ENCODE results near the gene FGR.

Gene FGR

GRCh38 chr1:27618341-27619082 is 16.5 kb downstream of the FGR start:
- no peaks in the 10 kb centered on the region for H3K9me3 ChIP-seq
- H3K4me1 ChIP-seq, result peaks cover 0 to 6% (median 0%) of the 10 kb centered on the region in 4 donors
- no peak for TF ChIP-seq CTCF (IDR thresholded peaks at IDR 0.05)
- DNase-seq, result no peak
- H3K27ac ChIP-seq, result no peak overlapping the region
- peaks cover 0 to 12% of the 10 kb centered on the region in 2 donors for H3K27me3 ChIP-seq
- H3K4me3 ChIP-seq, result no peak overlapping the region
- no peaks in the 10 kb centered on the region for H3K36me3 ChIP-seq
- intact Hi-C loops (cut with DNase I; ENCODE audit: low total_unique reads), result loop anchor here (5.0 kb wide), 1 partner anchor 1341 kb away; no protein-coding TSS in a partner anchor

GRCh38 chr1:27617420-27617819 is 17.6 kb downstream of the FGR start:
- Histone ChIP-seq H3K27me3 (peaks cover 0 to 19% of the 10 kb centered on the region in 2 donors), H3K9me3 (no peaks in the 10 kb centered on the region), H3K4me3 (no peak overlapping the region), H3K36me3 (no peaks in the 10 kb centered on the region), H3K4me1 (peaks cover 0 to 6% (median 0%) of the 10 kb centered on the region in 4 donors), H3K27ac (no peak overlapping the region)
- no peak for DNase-seq
- no peak for TF ChIP-seq CTCF (IDR thresholded peaks at IDR 0.05)
- intact Hi-C loops (cut with DNase I; ENCODE audit: low total_unique reads), result loop anchor here (5.0 kb wide), 1 partner anchor 1340 kb away; no protein-coding TSS in a partner anchor

GRCh38 chr1:27616441-27616840 is 18.5 kb downstream of the FGR start:
- intact Hi-C loops (cut with DNase I; ENCODE audit: low total_unique reads), result loop anchor here (5.0 kb wide), 1 partner anchor 1339 kb away; no protein-coding TSS in a partner anchor
- no peak overlapping the region for H3K27ac ChIP-seq
- H3K9me3 ChIP-seq, result no peaks in the 10 kb centered on the region
- H3K36me3 ChIP-seq, result no peaks in the 10 kb centered on the region
- H3K4me1 ChIP-seq, result peaks cover 0 to 6% (median 0%) of the 10 kb centered on the region in 4 donors
- H3K27me3 ChIP-seq, result peaks cover 0 to 19% of the 10 kb centered on the region in 2 donors
- TF ChIP-seq CTCF (IDR thresholded peaks at IDR 0.05), result no peak
- DNase-seq, result no peak
- no peak overlapping the region for H3K4me3 ChIP-seq

- H3K36me3 ChIP-seq, result no peaks in the 10 kb centered on the region
- no peaks in the 10 kb centered on the region for H3K9me3 ChIP-seq
- H3K4me1 ChIP-seq, result peaks cover 0 to 6% (median 0%) of the 10 kb centered on the region in 4 donors
- no peak overlapping the region for H3K4me3 ChIP-seq
- DNase-seq, result no peak
- no peak overlapping the region for H3K27ac ChIP-seq
- no peak for TF ChIP-seq CTCF (IDR thresholded peaks at IDR 0.05)
- peaks cover 0 to 22% of the 10 kb centered on the region in 2 donors for H3K27me3 ChIP-seq
- intact Hi-C loops (cut with DNase I; ENCODE audit: low total_unique reads), result loop anchor here (5.0 kb wide), 1 partner anchor 1338 kb away; no protein-coding TSS in a partner anchor
Measured at GRCh38 chr1:27615346-27616192, 19.4 kb downstream of the FGR start.

- Histone ChIP-seq H3K4me1 (peaks cover 0 to 6% (median 0%) of the 10 kb centered on the region in 4 donors), H3K9me3 (no peaks in the 10 kb centered on the region), H3K27ac (no peak overlapping the region), H3K36me3 (no peaks in the 10 kb centered on the region), H3K4me3 (no peak overlapping the region), H3K27me3 (peaks cover 0 to 24% of the 10 kb centered on the region in 2 donors)
- no peak for TF ChIP-seq CTCF (IDR thresholded peaks at IDR 0.05)
- no peak for DNase-seq
- intact Hi-C loops (cut with DNase I; ENCODE audit: low total_unique reads), result loop anchor here (5.0 kb wide), 1 partner anchor 1337 kb away; no protein-coding TSS in a partner anchor
Measured at GRCh38 chr1:27614625-27615344, 20.2 kb downstream of the FGR start.

All from tibial artery (tissue), 4 donors.